Hepatocyte (in vitro differentiated cells): Measurements from ENCODE around the gene P4HTM. TPM values are rescaled to one million over a fixed set of nuclear protein-coding genes. Genes with fewer than 3 reads are reported as not detected.
A peak's percentile ranks its signal among the peaks of the same experiment; 100 is the strongest.

Experiments
- DNase-seq: peaks from one replicate; pipeline ENCODE4 v3.0.0-alpha.2; 2016; ENCODE audit warnings: low spot score
- H2AFZ ChIP-seq: fragments of 200-600 bp; sonication (generic); 2 replicates; pipeline ENCODE4 v1.6.0; 2016; ENCODE audit warnings: antibody characterized with exemption, mild to moderate bottlenecking
- H3K27ac ChIP-seq: fragments of 200-600 bp; sonication (generic); 2 replicates; pipeline ENCODE4 v1.5.1; 2016; ENCODE audit warnings: mild to moderate bottlenecking
- H3K27me3 ChIP-seq: fragments of 200-600 bp; sonication (generic); 2 replicates; pipeline ENCODE4 v1.6.1; 2016
- H3K36me3 ChIP-seq: fragments of 200-600 bp; sonication (generic); replicated peaks from 2 replicates; pipeline ENCODE4 v1.5.1; 2016; ENCODE audit warnings: low read depth; ENCODE audit not compliant: insufficient read depth
- H3K4me1 ChIP-seq: fragments of 200-600 bp; sonication (generic); 2 replicates; pipeline ENCODE4 v1.5.1; 2016; ENCODE audit warnings: mild to moderate bottlenecking, moderate library complexity; ENCODE audit not compliant: insufficient read depth
- H3K4me2 ChIP-seq: fragments of 200-600 bp; sonication (generic); 2 replicates; pipeline ENCODE4 v1.6.0; 2016
- H3K4me3 ChIP-seq: fragments of 200-600 bp; sonication (generic); 2 replicates; pipeline ENCODE4 v1.5.1; 2016; ENCODE audit warnings: mild to moderate bottlenecking
- H3K79me2 ChIP-seq: fragments of 200-600 bp; sonication (generic); 2 replicates; pipeline ENCODE4 v1.6.0; 2017; ENCODE audit warnings: mild to moderate bottlenecking
- H3K9me2 ChIP-seq: fragments of 200-600 bp; sonication (generic); replicated peaks from 2 replicates; pipeline ENCODE4 v1.6.0; 2017; ENCODE audit warnings: mild to moderate bottlenecking; ENCODE audit not compliant: insufficient read depth
- H3K9me3 ChIP-seq: fragments of 200-600 bp; sonication (generic); 2 replicates; pipeline ENCODE4 v1.5.1; 2016; ENCODE audit warnings: low read depth, mild to moderate bottlenecking
- H4K20me1 ChIP-seq: fragments of 200-600 bp; sonication (generic); 2 replicates; pipeline ENCODE4 v1.6.0; 2016; ENCODE audit warnings: mild to moderate bottlenecking; ENCODE audit not compliant: insufficient read depth, poor library complexity, severe bottlenecking
- EZH2 ChIP-seq: fragments of 200-600 bp; sonication (generic); IDR thresholded peaks from 2 replicates; pipeline ENCODE4 v1.6.1; 2016; ENCODE audit warnings: antibody characterized with exemption, mild to moderate bottlenecking, borderline replicate concordance
- EZH2phosphoT487 ChIP-seq: fragments of 200-600 bp; sonication (generic); IDR thresholded peaks from one replicate; pipeline ENCODE4 v1.6.1; 2018; ENCODE audit warnings: antibody characterized with exemption, mild to moderate bottlenecking, low read depth, moderate library complexity; ENCODE audit not compliant: unreplicated experiment, severe bottlenecking
- WGBS: methylation state at CpG from one replicate; pipeline ENCODE4 v1.1.6; 2016; ENCODE audit warnings: low lambda C conversion rate; ENCODE audit errors: missing lambda C conversion rate; 5-methylcytosine and 5-hydroxymethylcytosine counted together
- polyA plus RNA-seq: library from polyadenylated mRNA; unstranded; fragments of >200 nt; fragmentation: Nextera tagmentation; extraction: Ambion mirVana; gene quantifications from 2 replicates; pipeline ENCODE4 v1.2.1, GENCODE V29; 2016
- total RNA-seq: library from RNA; depleted of rRNA; stranded (reverse); fragments of >200 nt; gene quantifications from 2 replicates; pipeline ENCODE4 v1.2.3, GENCODE V29; 2014
- TF ChIP-seq, protein P1 (sequence below): fragments of 200-600 bp; sonication (generic); IDR thresholded peaks from 2 replicates; pipeline ENCODE4 v1.5.1; 2016; ENCODE audit warnings: antibody characterized with exemption, mild to moderate bottlenecking; ENCODE audit not compliant: poor library complexity

The P4HTM gene
- total and polyA plus RNA-seq, 2 experiments from 2014 or later = 42.5 to 85.3 TPM

DNA sequence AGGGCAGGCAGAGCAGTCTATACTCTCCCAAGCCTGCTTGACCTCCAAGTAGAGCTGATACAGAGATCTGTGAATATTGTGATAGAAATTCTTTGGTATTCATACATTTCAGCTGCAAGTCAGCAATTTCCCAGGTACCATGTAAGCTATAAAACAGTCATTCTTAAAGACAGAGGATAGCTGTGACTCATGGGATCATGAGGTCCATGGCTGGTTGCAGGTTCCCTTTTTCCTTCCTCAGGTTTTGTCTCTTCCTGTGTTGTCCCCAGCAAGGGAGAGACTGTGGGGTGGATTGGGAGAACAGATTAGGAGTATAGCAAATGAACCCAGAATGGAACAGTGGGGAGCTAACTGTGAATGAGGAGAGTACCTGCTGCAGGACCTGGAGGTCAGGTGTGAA lies 5.4 kb upstream of the P4HTM start:
- no peaks in the 10 kb centered on the region for H3K9me3 ChIP-seq
- H3K36me3 ChIP-seq = no peaks in the 10 kb centered on the region
- H3K27me3 ChIP-seq = no peaks in the 10 kb centered on the region
- no peaks in the 10 kb centered on the region for H3K9me2 ChIP-seq
- no peak overlapping the region for H3K4me2 ChIP-seq
- no peaks in the 10 kb centered on the region for H4K20me1 ChIP-seq
- peaks cover 10% of the 10 kb centered on the region for H3K79me2 ChIP-seq
- no peak for DNase-seq
- H2AFZ ChIP-seq = no peak overlapping the region
- H3K4me1 ChIP-seq = peaks cover 7% of the 10 kb centered on the region
- TF ChIP-seq EZH2phosphoT487 (no peak), EZH2 (no peak)
- TF ChIP-seq, protein P1, sequence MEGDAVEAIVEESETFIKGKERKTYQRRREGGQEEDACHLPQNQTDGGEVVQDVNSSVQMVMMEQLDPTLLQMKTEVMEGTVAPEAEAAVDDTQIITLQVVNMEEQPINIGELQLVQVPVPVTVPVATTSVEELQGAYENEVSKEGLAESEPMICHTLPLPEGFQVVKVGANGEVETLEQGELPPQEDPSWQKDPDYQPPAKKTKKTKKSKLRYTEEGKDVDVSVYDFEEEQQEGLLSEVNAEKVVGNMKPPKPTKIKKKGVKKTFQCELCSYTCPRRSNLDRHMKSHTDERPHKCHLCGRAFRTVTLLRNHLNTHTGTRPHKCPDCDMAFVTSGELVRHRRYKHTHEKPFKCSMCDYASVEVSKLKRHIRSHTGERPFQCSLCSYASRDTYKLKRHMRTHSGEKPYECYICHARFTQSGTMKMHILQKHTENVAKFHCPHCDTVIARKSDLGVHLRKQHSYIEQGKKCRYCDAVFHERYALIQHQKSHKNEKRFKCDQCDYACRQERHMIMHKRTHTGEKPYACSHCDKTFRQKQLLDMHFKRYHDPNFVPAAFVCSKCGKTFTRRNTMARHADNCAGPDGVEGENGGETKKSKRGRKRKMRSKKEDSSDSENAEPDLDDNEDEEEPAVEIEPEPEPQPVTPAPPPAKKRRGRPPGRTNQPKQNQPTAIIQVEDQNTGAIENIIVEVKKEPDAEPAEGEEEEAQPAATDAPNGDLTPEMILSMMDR = no peak
- H3K27ac ChIP-seq = no peak overlapping the region
- H3K4me3 ChIP-seq = no peak overlapping the region

DNA sequence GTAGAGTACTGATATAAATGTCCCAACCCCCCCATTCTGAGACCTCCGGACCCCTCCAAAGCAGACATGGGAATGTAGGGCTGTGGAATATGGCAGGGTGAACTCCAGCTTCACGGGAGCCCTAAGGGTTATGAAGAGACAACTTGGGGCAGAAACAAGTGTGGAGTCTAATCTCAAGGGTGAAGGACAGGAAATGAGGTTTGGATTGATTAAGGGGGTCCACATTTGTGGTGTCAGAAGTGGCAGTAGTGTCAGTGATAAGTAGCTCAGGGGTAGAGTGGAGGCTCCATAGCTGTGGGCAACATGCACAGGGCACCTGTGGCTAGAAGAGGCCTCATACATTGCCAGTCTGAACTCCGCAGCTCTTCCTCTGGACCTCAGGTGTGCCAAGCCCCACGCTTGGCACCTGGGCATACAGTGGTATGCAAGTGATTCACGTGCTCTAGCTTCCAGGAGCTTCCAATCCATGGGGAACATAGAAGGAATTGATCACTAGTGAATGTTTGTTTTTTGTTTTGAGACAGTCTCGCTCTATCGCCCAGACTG lies 4.1 kb upstream of the P4HTM start:
- H3K9me3 ChIP-seq = no peaks in the 10 kb centered on the region
- 96% methylated on average over 7 of the region's 7 CpGs for WGBS
- H4K20me1 ChIP-seq = no peaks in the 10 kb centered on the region
- no peak for TF ChIP-seq EZH2
- TF ChIP-seq, protein P1 = no peak
- TF ChIP-seq EZH2phosphoT487 = no peak
- no peak overlapping the region for H2AFZ ChIP-seq
- no peaks in the 10 kb centered on the region for H3K36me3 ChIP-seq
- H3K27me3 ChIP-seq = no peaks in the 10 kb centered on the region
- no peaks in the 10 kb centered on the region for H3K9me2 ChIP-seq
- H3K27ac ChIP-seq = no peak overlapping the region
- peaks cover 17% of the 10 kb centered on the region for H3K79me2 ChIP-seq
- H3K4me2 ChIP-seq = no peak overlapping the region
- DNase-seq = no peak
- peaks cover 7% of the 10 kb centered on the region for H3K4me1 ChIP-seq
- H3K4me3 ChIP-seq = no peak overlapping the region

DNA sequence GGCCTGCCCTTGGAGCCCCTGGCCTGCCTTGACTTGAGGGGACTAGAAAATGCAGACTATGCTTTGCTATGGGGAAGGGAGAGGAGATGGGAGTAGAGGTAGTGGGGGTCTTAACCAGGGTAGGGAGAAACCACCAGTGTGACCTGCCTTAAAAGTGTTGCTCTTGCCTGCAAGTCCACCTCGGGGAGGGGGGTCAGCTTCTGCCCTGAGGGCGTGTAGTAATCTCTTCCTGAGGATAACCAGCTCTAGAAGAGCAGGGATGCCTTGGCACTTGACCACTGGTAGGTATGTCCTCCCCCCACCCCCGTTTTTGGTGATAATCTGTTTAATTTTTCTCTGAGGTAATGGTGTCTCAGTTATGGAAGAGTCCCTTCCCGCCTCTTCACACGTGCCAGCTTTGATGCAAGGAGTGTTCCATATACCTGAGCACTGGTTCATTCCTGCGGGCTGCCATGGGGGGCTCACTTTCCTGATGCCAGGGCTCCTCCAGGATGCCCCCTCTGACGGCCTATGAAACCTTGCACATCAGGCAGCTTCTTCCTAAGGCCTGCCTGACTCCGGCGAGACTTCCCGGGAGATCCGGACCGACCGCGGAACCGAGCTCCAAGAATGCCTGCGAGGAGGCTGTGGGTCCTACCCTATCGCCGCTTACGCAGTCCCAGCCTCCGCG lies 780 bp upstream of the P4HTM start:
- peak overlapping the region; percentile 98 for H3K27ac ChIP-seq
- H3K4me1 ChIP-seq = peaks cover 14% of the 10 kb centered on the region
- H3K9me3 ChIP-seq = no peaks in the 10 kb centered on the region
- H4K20me1 ChIP-seq = no peaks in the 10 kb centered on the region
- peaks cover 48% of the 10 kb centered on the region for H3K79me2 ChIP-seq
- no peak for TF ChIP-seq EZH2
- TF ChIP-seq EZH2phosphoT487 = no peak
- TF ChIP-seq, protein P1 = no peak
- DNase-seq = peak; percentile 45
- peak overlapping the region; percentile 99 for H3K4me2 ChIP-seq
- H2AFZ ChIP-seq = peak overlapping the region; percentile 77
- H3K9me2 ChIP-seq = no peaks in the 10 kb centered on the region
- H3K36me3 ChIP-seq = no peaks in the 10 kb centered on the region
- H3K27me3 ChIP-seq = no peaks in the 10 kb centered on the region
- WGBS = 8% methylated on average over 21 of the region's 21 CpGs
- peak overlapping the region; percentile 97 for H3K4me3 ChIP-seq
